Suprapubic skin (tissue), 3 donors: ENCODE data around the gene PELI2.

ENCODE experiments used
- CTCF ChIP-seq, 2 donors: fragments of 200-600 bp in 1 of 2; fragments of 450-650 bp in 1 of 2; sonication (generic) in 1 of 2; IDR thresholded peaks; one replicate each; pipeline ENCODE4 v1.5.1; 2016 to 2019; ENCODE audit warnings: antibody characterized with exemption in 2 of 2, mild to moderate bottlenecking in 1 of 2, moderate library complexity in 1 of 2
- POLR2A ChIP-seq, 2 donors: fragments of 450-650 bp; IDR thresholded peaks; one replicate each; pipeline ENCODE4 v1.6.1; 2017; ENCODE audit warnings: antibody characterized with exemption in 2 of 2, mild to moderate bottlenecking in 2 of 2, moderate library complexity in 2 of 2

DNA sequence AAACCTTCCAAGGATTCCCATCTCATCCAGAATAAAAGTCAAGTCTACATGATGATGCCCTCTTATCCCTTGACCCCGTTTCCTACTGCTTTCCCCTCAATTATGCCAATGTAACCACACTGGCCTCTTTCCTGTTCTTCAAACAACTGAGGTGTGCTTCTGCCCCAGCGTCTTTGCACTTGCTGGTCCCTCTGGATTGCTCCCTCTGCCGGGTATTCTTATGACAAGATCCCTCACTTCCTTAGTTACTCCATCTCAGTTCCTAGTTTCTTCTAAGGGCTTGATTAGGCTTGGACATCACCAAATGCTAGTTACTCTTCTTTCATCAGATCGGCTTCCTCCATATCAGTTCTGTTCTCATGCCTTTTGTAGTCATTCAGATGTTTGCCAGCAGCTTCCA is 32.7 kb upstream of the PELI2 start:
- TF ChIP-seq POLR2A (IDR thresholded peaks at IDR 0.05): no peak
- no peak for TF ChIP-seq CTCF (IDR thresholded peaks at IDR 0.05)
